NK-92 treated with Interleukin-12 subunit alpha and Interleukin-12 subunit beta, amount 100 ng/mL, for 24 hours (cell line): ENCODE data around the gene IL4.

Experiments
- DNase-seq: peaks from one replicate; lab custom pipeline; 2025; lab: John Stamatoyannopoulos, UW

The IL4 gene

GRCh38 chr5:132658381-132659302 lies 15.1 kb upstream of the IL4 start:
- no peak for DNase-seq

GRCh38 chr5:132659598-132660493 lies 13.9 kb upstream of the IL4 start:
- DNase-seq, result no peak

GRCh38 chr5:132661231-132662003 lies 12.4 kb upstream of the IL4 start:
- no peak for DNase-seq

- no peak for DNase-seq
Observed at GRCh38 chr5:132662004-132662401, 11.8 kb upstream of the IL4 start.

GRCh38 chr5:132662925-132663770 lies 10.6 kb upstream of the IL4 start:
- no peak for DNase-seq

- no peak for DNase-seq
Observed at GRCh38 chr5:132663771-132664695, 9.8 kb upstream of the IL4 start.

GRCh38 chr5:132664696-132665209 lies 9.0 kb upstream of the IL4 start:
- no peak for DNase-seq

GRCh38 chr5:132665574-132666080 lies 8.2 kb upstream of the IL4 start:
- no peak for DNase-seq

- DNase-seq, result no peak
Observed at GRCh38 chr5:132666310-132667123, 7.3 kb upstream of the IL4 start.

- DNase-seq, result no peak
Observed at GRCh38 chr5:132667309-132667708, 6.5 kb upstream of the IL4 start.

- no peak for DNase-seq
Observed at GRCh38 chr5:132667761-132668705, 5.8 kb upstream of the IL4 start.

- DNase-seq, result no peak
Observed at GRCh38 chr5:132668706-132669454, 4.9 kb upstream of the IL4 start.

- no peak for DNase-seq
Observed at GRCh38 chr5:132669455-132669820, 4.4 kb upstream of the IL4 start.

- no peak for DNase-seq
Observed at GRCh38 chr5:132669966-132670882, 3.6 kb upstream of the IL4 start.

GRCh38 chr5:132671000-132671399 lies 2.8 kb upstream of the IL4 start:
- DNase-seq, result no peak

- no peak for DNase-seq
Observed at GRCh38 chr5:132673488-132673887, 301 bp upstream of the IL4 start.
